Body of pancreas (tissue), 4 donors: ENCODE measurements around the gene RMI2. TPM values are rescaled to one million over a fixed set of nuclear protein-coding genes. Genes with fewer than 3 reads are reported as not detected.
"Not testable (repeated sequence)": the region's sequence is repeated elsewhere in the genome, so short reads cannot be mapped to it uniquely, and the experiment has no call there.

Experiments used
- ATAC-seq: fragments of 150-250 bp; one replicate; pipeline ENCODE4 v1.9.1; 2016
- DNase-seq, 4 donors: peaks; one replicate each; pipeline ENCODE4 v3.0.0-alpha.2; 2019
- H3K27ac ChIP-seq, 4 donors: fragments of 200-600 bp; sonication (generic); 1 replicate in 3 of 4; 2 replicates in 1 of 4; pipeline versions ENCODE4 v1.5.1 to v1.6.1; 2016 to 2019; ENCODE audit warnings: mild to moderate bottlenecking in 1 of 4, mixed read lengths in 1 of 4, moderate library complexity in 1 of 4
- H3K27me3 ChIP-seq, 2 donors: fragments of 200-600 bp; sonication (generic); one replicate each; pipeline ENCODE4 v1.6.0; 2016; ENCODE audit warnings: mild to moderate bottlenecking in 1 of 2
- H3K36me3 ChIP-seq, 2 donors: fragments of 200-600 bp; sonication (generic); replicated peaks in 1 of 2; 2 replicates each; pipeline ENCODE4 v1.5.1; 2016; ENCODE audit warnings: low read depth in 2 of 2; ENCODE audit not compliant: insufficient read depth in 1 of 2
- H3K4me1 ChIP-seq: fragments of 200-600 bp; sonication (generic); one replicate; pipeline ENCODE4 v1.6.0; 2016
- H3K4me3 ChIP-seq, 2 donors: fragments of 200-600 bp; sonication (generic); 1 replicate in 1 of 2; 2 replicates in 1 of 2; pipeline ENCODE4 v1.5.1; 2016 to 2019
- H3K9me3 ChIP-seq, 3 donors: fragments of 200-600 bp; sonication (generic); 1 replicate in 2 of 3; 2 replicates in 1 of 3; pipeline ENCODE4 v1.5.1; 2016
- POLR2A ChIP-seq, 3 donors: fragments of 450-650 bp; IDR thresholded peaks; one replicate each; pipeline ENCODE4 v1.6.1; 2016; ENCODE audit warnings: antibody characterized with exemption in 3 of 3, mild to moderate bottlenecking in 2 of 3
- WGBS, 2 donors: methylation state at CpG; one replicate each; pipeline ENCODE4 v1.1.5; 2017; 5-methylcytosine and 5-hydroxymethylcytosine counted together
- intact Hi-C: fragments of 100-400 bp; cut with DNase I; formaldehyde crosslinking; loops from one replicate; pipeline ENCODE4 v1.15.1; 2023
- total RNA-seq, 2 donors: library from RNA; depleted of rRNA; stranded (reverse); fragments of >200 nt; gene quantifications; one replicate each; pipeline ENCODE4 v1.1.0, GENCODE V29; 2016
- TF ChIP-seq, protein P1 (sequence below), 7 experiments: fragments of 450-650 bp in 4 of 7; fragments of 200-600 bp in 3 of 7; sonication (generic) in 3 of 7; IDR thresholded peaks; one replicate each; pipeline ENCODE4 v1.5.1; 2016 to 2019; ENCODE audit warnings: antibody characterized with exemption in 7 of 7

The RMI2 gene
- total RNA-seq, 2 donors from 2014 or later: 1.3 to 3.0 TPM

DNA sequence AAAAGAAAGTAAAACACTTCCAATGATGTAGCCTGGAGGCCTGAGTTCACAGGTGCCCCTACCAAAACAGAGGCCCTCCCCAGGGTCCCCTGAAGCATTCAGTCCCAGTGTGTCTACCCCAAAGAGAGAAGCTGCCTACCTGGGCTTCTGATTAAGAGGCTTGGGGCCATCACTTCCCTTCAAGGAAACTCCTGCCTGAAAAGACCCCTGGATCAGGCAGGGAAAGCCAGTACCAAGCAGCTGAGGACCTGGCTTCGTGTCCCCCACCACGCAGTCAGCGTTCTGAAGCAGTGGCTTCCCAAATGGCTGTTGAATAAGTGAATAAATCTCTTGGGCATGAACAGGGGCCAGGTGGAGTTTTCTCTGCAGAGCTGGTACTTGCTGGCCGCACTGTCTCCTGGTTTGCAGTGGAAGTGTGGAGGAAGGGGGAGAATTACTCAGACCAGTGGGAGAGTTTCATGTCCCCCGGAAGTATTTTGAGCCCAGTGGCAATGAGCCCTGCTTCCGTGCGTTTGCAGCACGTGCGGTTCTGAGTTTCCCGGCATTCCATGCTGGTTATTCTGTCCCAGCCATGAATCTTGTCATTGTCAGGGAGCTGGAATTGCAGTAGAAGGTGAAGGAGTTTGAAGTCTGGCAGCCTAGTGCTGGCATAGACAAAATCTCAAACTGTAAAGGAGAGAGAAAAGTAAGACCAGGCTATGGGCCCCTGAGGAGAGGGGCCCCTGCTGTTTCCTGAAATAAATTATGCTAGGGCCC, 27.0 kb downstream of the RMI2 start:
- ATAC-seq (no peak), DNase-seq (no peak)
- 79 to 83% methylated on average over 10 of the region's 10 CpGs for WGBS, 2 donors
- H3K4me3 ChIP-seq: no peak overlapping the region
- no peaks in the 10 kb centered on the region for H3K27me3 ChIP-seq
- H3K36me3 ChIP-seq: no peaks in the 10 kb centered on the region
- H3K9me3 ChIP-seq: no peaks in the 10 kb centered on the region
- intact Hi-C loops: no loop called here
- TF ChIP-seq, protein P1, sequence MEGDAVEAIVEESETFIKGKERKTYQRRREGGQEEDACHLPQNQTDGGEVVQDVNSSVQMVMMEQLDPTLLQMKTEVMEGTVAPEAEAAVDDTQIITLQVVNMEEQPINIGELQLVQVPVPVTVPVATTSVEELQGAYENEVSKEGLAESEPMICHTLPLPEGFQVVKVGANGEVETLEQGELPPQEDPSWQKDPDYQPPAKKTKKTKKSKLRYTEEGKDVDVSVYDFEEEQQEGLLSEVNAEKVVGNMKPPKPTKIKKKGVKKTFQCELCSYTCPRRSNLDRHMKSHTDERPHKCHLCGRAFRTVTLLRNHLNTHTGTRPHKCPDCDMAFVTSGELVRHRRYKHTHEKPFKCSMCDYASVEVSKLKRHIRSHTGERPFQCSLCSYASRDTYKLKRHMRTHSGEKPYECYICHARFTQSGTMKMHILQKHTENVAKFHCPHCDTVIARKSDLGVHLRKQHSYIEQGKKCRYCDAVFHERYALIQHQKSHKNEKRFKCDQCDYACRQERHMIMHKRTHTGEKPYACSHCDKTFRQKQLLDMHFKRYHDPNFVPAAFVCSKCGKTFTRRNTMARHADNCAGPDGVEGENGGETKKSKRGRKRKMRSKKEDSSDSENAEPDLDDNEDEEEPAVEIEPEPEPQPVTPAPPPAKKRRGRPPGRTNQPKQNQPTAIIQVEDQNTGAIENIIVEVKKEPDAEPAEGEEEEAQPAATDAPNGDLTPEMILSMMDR (IDR thresholded peaks at IDR 0.05): no peak
- no peak for TF ChIP-seq POLR2A (IDR thresholded peaks at IDR 0.05)
- peak overlapping the region in 1 of 4 donors; percentile 26 for H3K27ac ChIP-seq
- peaks cover 11% of the 10 kb centered on the region for H3K4me1 ChIP-seq

GRCh38 chr16:11372829-11373306, 27.6 kb downstream of the RMI2 start:
- Histone ChIP-seq H3K9me3 (no peaks in the 10 kb centered on the region), H3K4me3 (no peak overlapping the region), H3K27ac (no peak overlapping the region), H3K27me3 (no peaks in the 10 kb centered on the region), H3K36me3 (no peaks in the 10 kb centered on the region), H3K4me1 (peaks cover 11% of the 10 kb centered on the region)
- WGBS, 2 donors: 77 to 81% methylated on average over 6 of the region's 6 CpGs
- no peak for ATAC-seq
- DNase-seq: no peak
- TF ChIP-seq, protein P1 (IDR thresholded peaks at IDR 0.05): no peak
- TF ChIP-seq POLR2A (IDR thresholded peaks at IDR 0.05): no peak
- intact Hi-C loops: no loop called here

DNA sequence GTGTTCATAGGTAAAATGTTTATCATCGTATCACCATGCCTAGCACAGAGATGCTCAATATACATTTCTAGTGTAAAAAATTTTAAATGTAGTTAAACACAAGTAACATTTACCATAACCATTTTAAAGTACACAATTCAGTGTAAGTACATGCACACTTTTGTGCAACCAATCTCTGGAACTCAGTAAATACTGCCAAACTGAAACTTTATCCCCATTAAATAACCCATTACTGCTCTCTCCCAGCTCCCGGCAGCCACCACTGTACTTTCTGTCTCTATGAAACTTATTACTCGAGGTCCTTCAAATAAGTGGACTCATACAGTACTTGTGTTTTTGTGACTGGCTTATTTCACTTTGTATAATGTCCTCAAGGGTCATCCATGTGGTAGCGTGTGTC, 29.0 kb downstream of the RMI2 start:
- WGBS, 2 donors: 87 to 89% methylated on average over 4 of the region's 4 CpGs
- H3K4me3 ChIP-seq: no peak overlapping the region
- no peak for ATAC-seq
- intact Hi-C loops: no loop called here
- H3K9me3 ChIP-seq: no peaks in the 10 kb centered on the region
- peaks cover 11% of the 10 kb centered on the region for H3K4me1 ChIP-seq
- TF ChIP-seq, protein P1 (IDR thresholded peaks at IDR 0.05): no peak
- no peak for TF ChIP-seq POLR2A (IDR thresholded peaks at IDR 0.05)
- H3K36me3 ChIP-seq: no peaks in the 10 kb centered on the region
- H3K27me3 ChIP-seq: no peaks in the 10 kb centered on the region
- no peak overlapping the region for H3K27ac ChIP-seq
- no peak for DNase-seq

GRCh38 chr16:11377154-11377553, 31.9 kb downstream of the RMI2 start:
- Histone ChIP-seq H3K4me1 (no peaks in the 10 kb centered on the region), H3K4me3 (no peak overlapping the region), H3K27me3 (no peaks in the 10 kb centered on the region), H3K27ac (no peak overlapping the region), H3K36me3 (no peaks in the 10 kb centered on the region), H3K9me3 (no peaks in the 10 kb centered on the region)
- intact Hi-C loops: no loop called here
- WGBS, 2 donors: 88 to 91% methylated on average over 3 of the region's 3 CpGs
- DNase-seq (no peak), ATAC-seq (no peak)
- TF ChIP-seq, protein P1 (IDR thresholded peaks at IDR 0.05): no peak
- TF ChIP-seq POLR2A (IDR thresholded peaks at IDR 0.05): no peak

GRCh38 chr16:11378951-11379350, 33.7 kb downstream of the RMI2 start:
- DNase-seq, ATAC-seq, H3K9me3 ChIP-seq, intact Hi-C loops, H3K4me1 ChIP-seq, H3K27me3 ChIP-seq, H3K4me3 ChIP-seq, H3K36me3 ChIP-seq: not testable (repeated sequence)
- peak overlapping the region in 3 of 4 donors; percentile 15 to 63 (median 44) for H3K27ac ChIP-seq
- 84 to 92% methylated on average over 5 of the region's 5 CpGs for WGBS, 2 donors
